ENCODE measurements around the gene FAM107B. TPM values are rescaled to one million over a fixed set of nuclear protein-coding genes. Genes with fewer than 3 reads are reported as not detected.

FAM107B gene
- total and polyA plus RNA-seq, 2 of the 8 experiments (the other 6 are each of a cell fraction or from before 2014, with no cell fraction given): 7.5 to 28.1 TPM

DNA sequence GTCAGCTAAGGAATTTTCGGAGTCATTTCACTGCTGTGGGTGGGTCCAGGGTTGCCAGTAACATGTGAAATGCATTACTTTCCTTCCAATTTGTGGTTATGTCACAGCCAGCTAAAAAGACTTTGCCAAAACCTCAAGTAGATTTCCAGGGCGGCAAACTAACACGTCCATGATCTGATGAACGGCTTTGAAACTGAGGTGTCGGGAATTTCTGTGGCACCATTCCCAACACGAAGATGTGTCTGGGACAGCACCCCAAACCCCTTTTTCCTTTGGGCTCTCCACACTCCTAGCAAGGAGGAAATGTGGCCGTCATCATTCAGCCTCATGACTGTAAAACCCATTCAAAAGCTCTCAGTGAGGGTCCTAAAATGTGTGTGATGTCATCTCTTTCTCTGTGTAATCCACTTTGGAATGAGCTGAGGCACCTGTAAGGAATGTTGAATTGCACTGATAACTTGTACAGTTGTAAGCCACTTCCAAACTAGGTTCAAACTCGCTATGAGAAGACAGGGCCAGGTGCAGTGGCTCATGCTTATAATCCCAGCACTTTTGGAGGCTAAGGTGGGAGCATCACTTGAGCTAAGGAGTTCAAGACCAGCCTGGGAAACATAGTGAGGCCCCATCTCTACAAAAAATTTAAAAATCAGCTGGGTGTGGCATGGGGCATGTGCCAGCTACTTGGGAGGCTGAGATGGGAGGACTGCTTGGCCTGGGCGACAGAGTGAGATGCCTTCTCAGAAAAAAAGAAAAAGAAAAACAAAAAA, 297.9 kb downstream of the FAM107B start:
- Histone ChIP-seq H3K9me3 (ENCODE audit: insufficient read depth in 2 of 2, low read depth in 1 of 2, low read length in 1 of 2) (peaks cover 4 to 5% of the 10 kb centered on the region in 2 experiments; a peak in 2 of 4 replicates), H2BK20ac (ENCODE audit: low read length) (no peak overlapping the region), H2BK5ac (ENCODE audit: low read depth, low read length) (no peak overlapping the region), H2AFZ (ENCODE audit: low read length) (no peak overlapping the region), H3K4me3 (ENCODE audit: extremely low read depth in 1 of 4, insufficient read depth in 2 of 4, low read depth in 3 of 4, low read length in 4 of 4) (no peak overlapping the region), H3K18ac (ENCODE audit: extremely low read depth, low read length) (no peak overlapping the region), H3K23me2 (ENCODE audit: low read depth, low read length) (peaks cover 1% of the 10 kb centered on the region; the same call in 1 of the 2 replicates), H3K14ac (ENCODE audit: insufficient read length) (no peak overlapping the region), H2BK12ac (ENCODE audit: low read depth, low read length) (no peak overlapping the region), H3K9ac (replicated peaks in 1 of 4; ENCODE audit: extremely low read depth in 1 of 4, low read depth in 3 of 4, low read length in 3 of 4) (no peak overlapping the region), H4K91ac (replicated peaks; ENCODE audit: insufficient read length, low read length) (no peak overlapping the region), H3K4me1 (replicated peaks in 1 of 4; ENCODE audit: control insufficient read depth in 3 of 4, insufficient read depth in 4 of 4, low read length in 3 of 4) (no peaks in the 10 kb centered on the region), H4K20me1 (replicated peaks in 1 of 2; ENCODE audit: control insufficient read depth in 1 of 2, insufficient read depth in 2 of 2, low read length in 2 of 2) (no peaks in the 10 kb centered on the region), H3K23ac (ENCODE audit: insufficient read length) (no peak overlapping the region), H2AK5ac (ENCODE audit: low read depth, low read length) (no peak overlapping the region), H3K27ac (ENCODE audit: low read depth, low read length) (no peak overlapping the region), H3K79me2 (ENCODE audit: control insufficient read depth in 1 of 2, insufficient read depth in 2 of 2, low read length in 2 of 2) (no peaks in the 10 kb centered on the region), H4K5ac (ENCODE audit: insufficient read length, low read depth, low read length) (no peak overlapping the region), H3K56ac (replicated peaks; ENCODE audit: insufficient read length, low read depth, low read length) (no peak overlapping the region), H4K8ac (ENCODE audit: extremely low read depth, insufficient read depth, low read length) (no peak overlapping the region), H2BK120ac (replicated peaks; ENCODE audit: low read depth, low read length) (no peak overlapping the region), H3K4me2 (ENCODE audit: insufficient read depth in 1 of 2, low read depth in 2 of 2, low read length in 2 of 2) (no peak overlapping the region), H2BK15ac (ENCODE audit: low read length) (no peak overlapping the region), H3K79me1 (ENCODE audit: low read depth, low read length) (no peaks in the 10 kb centered on the region), H3K4ac (replicated peaks; ENCODE audit: insufficient read length, low read depth, low read length) (no peak overlapping the region), H3K27me3 (replicated peaks in 1 of 4; ENCODE audit: control insufficient read depth in 3 of 4, extremely low read depth in 1 of 4, insufficient read depth in 3 of 4, low read length in 3 of 4) (no peaks in the 10 kb centered on the region), H3K36me3 (ENCODE audit: control insufficient read depth in 2 of 4, insufficient read depth in 4 of 4, low read length in 3 of 4) (no peaks in the 10 kb centered on the region)
- TF ChIP-seq HDAC6 (IDR thresholded peaks at IDR 0.05; ENCODE audit: low read depth, low read length) (no peak), CTBP2 (IDR thresholded peaks at IDR 0.05; ENCODE audit: borderline replicate concordance, insufficient read depth, insufficient read length, low read length) (no peak), POU5F1 (IDR thresholded peaks at IDR 0.05; ENCODE audit: low read depth, low read length) (no peak), CEBPB (IDR thresholded peaks at IDR 0.05; ENCODE audit: low read depth, low read length) (no peak), KDM1A (IDR thresholded peaks at IDR 0.05; ENCODE audit: borderline replicate concordance, low read length) (no peak), BACH1 (IDR thresholded peaks at IDR 0.05; ENCODE audit: low read length) (no peak), PHF8 (conservative IDR thresholded peaks at IDR 0.05; ENCODE audit: low read depth, low read length) (no peak), SUZ12 (IDR thresholded peaks at IDR 0.05; ENCODE audit: low read length) (no peak)
- FAIRE-seq (no peak), DNase-seq (ENCODE audit: low read depth in 1 of 2, low spot score in 2 of 2) (no peak)
- POLR2A ChIA-PET (ENCODE audit: partially characterized antibody): interaction anchor here (3.5 kb wide), 1 partner anchor 291 kb away, joined by 22 read pairs; no protein-coding TSS in a partner anchor
- WGBS, 2 experiments (ENCODE audit: extremely low coverage in 1 of 2, insufficient coverage in 1 of 2, insufficient read length in 1 of 2, insufficient replicate concordance in 2 of 2, low coverage in 1 of 2, low lambda C conversion rate in 2 of 2, missing lambda C conversion rate in 1 of 2): 89% methylated on average over 9 of the region's 9 CpGs; no CpG with 5 or more reads in 1 of the 2 experiments
- CTCF ChIA-PET (ENCODE audit: partially characterized antibody): interaction anchor here (0.8 to 9.7 kb wide), 24 partner anchors 10 to 291 kb away, joined by 3 to 143 read pairs (median 5); no protein-coding TSS in a partner anchor

Measured in H1 (cell line).